GOT3 (cell line): ENCODE measurements around the gene NDUFS5.
"Not testable (repeated sequence)": the region's sequence is repeated elsewhere in the genome, so short reads cannot be mapped to it uniquely, and the experiment has no call there.

Experiments used
- DNase-seq: peaks from one replicate; lab custom pipeline; 2025; ENCODE audit warnings: mixed read lengths; lab: John Stamatoyannopoulos, UW

Gene NDUFS5

GRCh38 chr1:39063775-39064174 lies 37.6 kb downstream of the NDUFS5 start:
- DNase-seq = no peak

GRCh38 chr1:39065542-39065941 lies 39.4 kb downstream of the NDUFS5 start:
- no peak for DNase-seq

GRCh38 chr1:39068227-39068626 lies 42.1 kb downstream of the NDUFS5 start:
- DNase-seq = not testable (repeated sequence)

DNA sequence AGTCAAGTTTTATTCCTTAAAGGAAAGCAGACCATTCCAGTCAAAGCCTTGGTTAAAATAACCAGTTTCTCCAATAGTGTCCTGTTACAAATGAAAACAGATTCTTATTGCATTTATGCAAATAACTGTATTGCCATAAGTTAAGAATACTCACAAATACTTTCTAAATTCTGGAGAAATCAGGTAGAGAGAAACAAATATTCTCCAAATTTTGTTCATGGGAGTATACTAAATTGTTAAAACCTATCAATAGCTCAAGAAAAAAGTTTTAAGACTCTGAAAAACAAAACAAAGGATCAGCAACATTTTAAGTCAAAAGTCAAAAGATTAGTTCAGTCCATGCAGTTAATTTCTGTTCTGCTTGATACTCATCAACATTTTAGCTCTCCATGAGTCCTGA lies 45.4 kb downstream of the NDUFS5 start:
- not testable (repeated sequence) for DNase-seq

GRCh38 chr1:39076127-39076798 lies 50.1 kb downstream of the NDUFS5 start:
- no peak for DNase-seq

DNA sequence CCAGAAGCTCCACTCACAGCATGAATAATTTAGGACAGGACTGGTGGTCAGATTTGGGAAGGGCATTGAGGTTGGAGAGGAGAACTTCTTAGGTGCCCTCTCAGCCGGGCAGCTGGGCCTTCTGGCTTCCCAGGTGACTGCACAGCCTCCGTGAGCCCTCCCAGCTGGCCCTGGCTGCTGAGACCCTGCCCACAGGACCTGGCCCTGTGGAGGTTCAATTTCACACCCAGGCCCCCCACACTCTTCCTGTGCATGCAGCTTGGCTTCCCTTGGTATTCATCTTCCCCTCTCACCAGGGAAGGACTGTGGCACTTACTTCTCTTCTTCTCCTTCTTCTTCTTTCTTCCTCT lies 50.6 kb downstream of the NDUFS5 start:
- DNase-seq = no peak

- no peak for DNase-seq
Measured at GRCh38 chr1:39080269-39080826, 54.2 kb downstream of the NDUFS5 start.

GRCh38 chr1:39080831-39081270 lies 54.7 kb downstream of the NDUFS5 start:
- no peak for DNase-seq

- no peak for DNase-seq
Measured at GRCh38 chr1:39081271-39082009, 55.3 kb downstream of the NDUFS5 start.

DNA sequence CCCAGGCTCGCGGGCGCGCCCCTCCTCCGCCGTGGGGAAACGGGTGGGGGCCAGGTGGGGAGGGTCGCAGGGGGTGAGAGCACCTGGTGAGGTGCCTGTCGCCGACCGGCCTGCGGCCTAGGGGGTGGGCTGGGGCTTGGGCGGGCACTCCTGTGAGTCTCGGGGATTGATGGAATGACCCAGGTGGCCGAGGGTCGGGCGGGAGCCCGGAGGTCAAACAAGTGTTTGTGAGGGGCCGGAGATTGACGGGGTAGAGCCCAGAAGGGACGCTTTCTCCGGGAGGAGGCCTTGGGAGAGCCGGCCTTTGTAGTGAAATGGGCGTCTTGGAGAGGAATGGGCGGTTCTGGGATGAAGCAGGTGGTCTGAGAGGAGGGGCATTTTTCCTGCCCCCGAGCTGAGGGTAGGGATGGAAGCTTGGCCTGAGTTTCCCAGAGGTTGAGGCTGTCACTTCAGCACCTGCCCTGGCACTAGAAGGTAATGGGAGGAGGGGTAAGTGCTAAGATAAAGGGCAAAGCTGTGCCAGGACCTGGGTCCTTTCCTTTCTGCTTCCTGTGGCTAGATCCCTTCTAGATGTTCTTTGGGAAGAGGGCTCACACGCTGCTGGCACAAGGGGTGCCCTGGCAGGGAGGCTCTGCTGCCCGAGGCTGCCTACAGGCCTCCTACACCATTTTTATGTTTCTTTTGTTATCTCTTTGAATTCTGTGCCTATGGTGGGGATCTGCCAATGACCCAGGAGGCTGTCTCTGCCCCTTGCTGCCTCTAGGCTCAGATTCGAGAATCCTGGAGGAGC lies 56.1 kb downstream of the NDUFS5 start:
- DNase-seq = no peak

DNA sequence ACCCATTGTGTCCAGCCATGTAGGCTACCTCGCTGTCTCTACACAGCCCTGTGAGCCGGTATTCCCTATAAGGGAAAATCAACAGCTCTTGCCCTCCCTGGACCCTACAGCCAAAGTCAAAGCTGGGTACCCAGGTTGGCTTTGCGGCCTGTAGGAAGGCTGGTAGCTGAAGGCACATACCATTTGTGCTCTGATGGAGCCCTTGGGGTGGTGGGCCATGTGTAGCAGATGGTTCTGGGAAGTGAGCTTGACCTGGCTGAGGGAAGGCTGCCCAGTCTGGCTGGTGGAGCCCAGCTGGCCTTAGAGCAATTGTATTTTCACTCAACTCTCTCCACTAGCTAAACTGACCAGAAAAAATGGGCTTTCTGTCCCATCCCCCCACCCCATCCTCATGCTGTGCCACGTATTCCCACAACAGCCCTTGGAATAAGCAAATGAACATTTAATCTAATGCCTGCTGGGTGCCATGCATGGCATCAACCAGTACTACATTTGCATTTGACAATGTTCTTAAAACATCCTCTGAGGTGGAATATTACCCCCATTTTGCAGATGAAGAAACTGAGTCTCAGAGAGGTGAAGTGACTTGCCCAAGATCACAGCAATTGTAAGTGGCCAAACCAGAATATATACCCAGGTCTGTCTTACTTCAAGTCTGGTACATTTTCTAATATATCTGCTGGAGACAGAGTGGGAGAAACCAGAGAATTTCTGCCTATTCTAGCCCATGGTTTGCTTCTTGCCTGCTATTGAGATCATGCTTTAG lies 56.8 kb downstream of the NDUFS5 start:
- DNase-seq = no peak

DNA sequence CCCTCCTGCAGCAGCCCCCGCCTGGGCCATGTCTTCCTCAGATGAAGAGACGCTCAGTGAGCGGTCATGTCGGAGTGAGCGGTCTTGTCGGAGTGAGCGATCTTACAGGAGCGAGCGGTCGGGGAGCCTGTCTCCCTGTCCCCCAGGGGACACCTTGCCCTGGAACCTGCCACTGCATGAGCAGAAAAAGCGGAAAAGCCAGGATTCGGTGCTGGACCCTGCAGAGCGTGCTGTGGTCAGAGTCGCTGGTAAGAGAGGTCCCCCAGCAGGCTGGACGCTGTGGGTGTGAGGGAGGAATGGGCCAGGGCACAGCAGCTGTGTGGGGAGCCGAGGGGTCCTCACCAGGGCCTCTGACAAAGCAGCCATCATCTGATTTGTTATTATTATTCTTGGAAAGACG lies 58.0 kb downstream of the NDUFS5 start:
- no peak for DNase-seq
